ENCODE measurements around the gene PRKACG. TPM values are rescaled to one million over a fixed set of nuclear protein-coding genes. Genes with fewer than 3 reads are reported as not detected.

PRKACG gene
- polyA plus RNA-seq, 1 donor from 2014 or later: not detected

DNA sequence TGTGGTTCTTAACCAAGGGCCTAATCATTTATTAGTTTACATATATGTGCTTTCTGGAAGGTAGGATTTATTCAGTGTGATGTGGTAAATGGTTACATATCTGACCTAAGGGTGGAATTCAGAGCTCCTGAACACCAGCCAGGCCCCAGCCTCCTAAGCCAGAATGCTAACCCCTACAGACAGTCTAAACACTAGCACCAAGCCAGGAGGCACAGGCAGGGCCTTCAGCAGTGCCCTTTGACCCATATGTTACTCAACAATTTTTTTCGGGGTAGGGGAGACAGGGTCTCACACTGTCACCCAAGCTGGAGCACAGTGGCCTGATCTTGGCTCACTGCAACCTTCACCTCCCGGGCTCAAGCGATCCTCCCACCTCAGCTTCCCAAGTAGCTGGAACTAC, 40.3 kb downstream of the PRKACG start:
- no peak overlapping the region for H3K9ac ChIP-seq (ENCODE audit: low read length)
- no peak overlapping the region for H3K27ac ChIP-seq (ENCODE audit: low read length)
- H3K4me3 ChIP-seq (ENCODE audit: low read length): no peak overlapping the region
- no peaks in the 10 kb centered on the region for H3K9me2 ChIP-seq (ENCODE audit: insufficient read depth, low read length)
- no peaks in the 10 kb centered on the region for H3K27me3 ChIP-seq (ENCODE audit: insufficient read depth, low read depth, low read length)
- H3K4me2 ChIP-seq (ENCODE audit: low read length): no peak overlapping the region
- no peaks in the 10 kb centered on the region for H3K79me2 ChIP-seq (replicated peaks; ENCODE audit: insufficient read depth, low read length)
- H3K36me3 ChIP-seq (ENCODE audit: insufficient read depth, low read length): no peaks in the 10 kb centered on the region
- TF ChIP-seq, protein P1, sequence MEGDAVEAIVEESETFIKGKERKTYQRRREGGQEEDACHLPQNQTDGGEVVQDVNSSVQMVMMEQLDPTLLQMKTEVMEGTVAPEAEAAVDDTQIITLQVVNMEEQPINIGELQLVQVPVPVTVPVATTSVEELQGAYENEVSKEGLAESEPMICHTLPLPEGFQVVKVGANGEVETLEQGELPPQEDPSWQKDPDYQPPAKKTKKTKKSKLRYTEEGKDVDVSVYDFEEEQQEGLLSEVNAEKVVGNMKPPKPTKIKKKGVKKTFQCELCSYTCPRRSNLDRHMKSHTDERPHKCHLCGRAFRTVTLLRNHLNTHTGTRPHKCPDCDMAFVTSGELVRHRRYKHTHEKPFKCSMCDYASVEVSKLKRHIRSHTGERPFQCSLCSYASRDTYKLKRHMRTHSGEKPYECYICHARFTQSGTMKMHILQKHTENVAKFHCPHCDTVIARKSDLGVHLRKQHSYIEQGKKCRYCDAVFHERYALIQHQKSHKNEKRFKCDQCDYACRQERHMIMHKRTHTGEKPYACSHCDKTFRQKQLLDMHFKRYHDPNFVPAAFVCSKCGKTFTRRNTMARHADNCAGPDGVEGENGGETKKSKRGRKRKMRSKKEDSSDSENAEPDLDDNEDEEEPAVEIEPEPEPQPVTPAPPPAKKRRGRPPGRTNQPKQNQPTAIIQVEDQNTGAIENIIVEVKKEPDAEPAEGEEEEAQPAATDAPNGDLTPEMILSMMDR (IDR thresholded peaks at IDR 0.05; ENCODE audit: poor library complexity, severe bottlenecking): no peak
- no peak for TF ChIP-seq RAD21 (conservative IDR thresholded peaks at IDR 0.05)
- no peak for TF ChIP-seq SMC3 (conservative IDR thresholded peaks at IDR 0.05; ENCODE audit: poor library complexity)
- TF ChIP-seq EP300 (conservative IDR thresholded peaks at IDR 0.05; ENCODE audit: poor library complexity, severe bottlenecking): no peak
- no peak for TF ChIP-seq POLR2AphosphoS5 (IDR thresholded peaks at IDR 0.05)
- no peak for TF ChIP-seq TAF1 (IDR thresholded peaks at IDR 0.05; ENCODE audit: low read depth)
- no peak for TF ChIP-seq EZH2 (IDR thresholded peaks at IDR 0.05; ENCODE audit: borderline replicate concordance, insufficient read depth, low read length, poor library complexity, severe bottlenecking)
- no peak for TF ChIP-seq MXI1 (conservative IDR thresholded peaks at IDR 0.05; ENCODE audit: poor library complexity, severe bottlenecking)
- TF ChIP-seq, protein P2, sequence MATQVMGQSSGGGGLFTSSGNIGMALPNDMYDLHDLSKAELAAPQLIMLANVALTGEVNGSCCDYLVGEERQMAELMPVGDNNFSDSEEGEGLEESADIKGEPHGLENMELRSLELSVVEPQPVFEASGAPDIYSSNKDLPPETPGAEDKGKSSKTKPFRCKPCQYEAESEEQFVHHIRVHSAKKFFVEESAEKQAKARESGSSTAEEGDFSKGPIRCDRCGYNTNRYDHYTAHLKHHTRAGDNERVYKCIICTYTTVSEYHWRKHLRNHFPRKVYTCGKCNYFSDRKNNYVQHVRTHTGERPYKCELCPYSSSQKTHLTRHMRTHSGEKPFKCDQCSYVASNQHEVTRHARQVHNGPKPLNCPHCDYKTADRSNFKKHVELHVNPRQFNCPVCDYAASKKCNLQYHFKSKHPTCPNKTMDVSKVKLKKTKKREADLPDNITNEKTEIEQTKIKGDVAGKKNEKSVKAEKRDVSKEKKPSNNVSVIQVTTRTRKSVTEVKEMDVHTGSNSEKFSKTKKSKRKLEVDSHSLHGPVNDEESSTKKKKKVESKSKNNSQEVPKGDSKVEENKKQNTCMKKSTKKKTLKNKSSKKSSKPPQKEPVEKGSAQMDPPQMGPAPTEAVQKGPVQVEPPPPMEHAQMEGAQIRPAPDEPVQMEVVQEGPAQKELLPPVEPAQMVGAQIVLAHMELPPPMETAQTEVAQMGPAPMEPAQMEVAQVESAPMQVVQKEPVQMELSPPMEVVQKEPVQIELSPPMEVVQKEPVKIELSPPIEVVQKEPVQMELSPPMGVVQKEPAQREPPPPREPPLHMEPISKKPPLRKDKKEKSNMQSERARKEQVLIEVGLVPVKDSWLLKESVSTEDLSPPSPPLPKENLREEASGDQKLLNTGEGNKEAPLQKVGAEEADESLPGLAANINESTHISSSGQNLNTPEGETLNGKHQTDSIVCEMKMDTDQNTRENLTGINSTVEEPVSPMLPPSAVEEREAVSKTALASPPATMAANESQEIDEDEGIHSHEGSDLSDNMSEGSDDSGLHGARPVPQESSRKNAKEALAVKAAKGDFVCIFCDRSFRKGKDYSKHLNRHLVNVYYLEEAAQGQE (IDR thresholded peaks at IDR 0.05; ENCODE audit: borderline replicate concordance): no peak
- H4K20me1 ChIP-seq (ENCODE audit: insufficient read depth): no peaks in the 10 kb centered on the region
- H3K9me3 ChIP-seq (ENCODE audit: low read length): peaks cover 6% of the 10 kb centered on the region
- no peak overlapping the region for H2AFZ ChIP-seq (ENCODE audit: low read depth, low read length)
- H3F3A ChIP-seq (ENCODE audit: insufficient read depth, low read length, poor library complexity, severe bottlenecking): no peaks in the 10 kb centered on the region

DNA sequence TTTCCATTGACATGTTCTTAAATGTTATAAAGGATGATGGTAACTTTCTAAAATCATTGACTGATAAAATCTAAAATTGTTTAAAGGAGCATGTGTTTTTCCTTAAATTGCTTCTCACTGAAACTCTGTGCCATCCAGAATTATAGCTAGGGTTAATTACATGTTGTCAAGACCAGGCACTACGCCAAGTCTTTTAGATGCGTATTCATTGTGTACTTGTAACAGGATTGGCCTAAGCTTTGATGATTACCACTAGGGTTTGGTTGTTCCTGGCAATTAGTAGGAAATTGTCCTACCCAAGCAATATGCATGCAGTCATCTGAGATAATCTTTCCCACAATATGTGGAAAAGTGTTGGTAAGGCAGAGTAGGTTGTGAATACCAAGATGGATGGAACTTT, 43.8 kb downstream of the PRKACG start:
- Histone ChIP-seq H2AFZ (ENCODE audit: low read depth, low read length) (no peak overlapping the region), H3K27ac (ENCODE audit: low read length) (no peak overlapping the region), H3K4me2 (ENCODE audit: low read length) (no peak overlapping the region), H3K27me3 (ENCODE audit: insufficient read depth, low read depth, low read length) (no peaks in the 10 kb centered on the region), H4K20me1 (ENCODE audit: insufficient read depth) (no peaks in the 10 kb centered on the region), H3K9me3 (ENCODE audit: low read length) (no peaks in the 10 kb centered on the region), H3K4me3 (ENCODE audit: low read length) (no peak overlapping the region), H3K9ac (ENCODE audit: low read length) (no peak overlapping the region), H3K36me3 (ENCODE audit: insufficient read depth, low read length) (no peaks in the 10 kb centered on the region), H3F3A (ENCODE audit: insufficient read depth, low read length, poor library complexity, severe bottlenecking) (no peaks in the 10 kb centered on the region), H3K79me2 (replicated peaks; ENCODE audit: insufficient read depth, low read length) (no peaks in the 10 kb centered on the region), H3K9me2 (ENCODE audit: insufficient read depth, low read length) (no peaks in the 10 kb centered on the region)
- no peak for TF ChIP-seq POLR2AphosphoS5 (IDR thresholded peaks at IDR 0.05)
- TF ChIP-seq, protein P2 (IDR thresholded peaks at IDR 0.05; ENCODE audit: borderline replicate concordance): no peak
- TF ChIP-seq SMC3 (conservative IDR thresholded peaks at IDR 0.05; ENCODE audit: poor library complexity): no peak
- no peak for TF ChIP-seq EZH2 (IDR thresholded peaks at IDR 0.05; ENCODE audit: borderline replicate concordance, insufficient read depth, low read length, poor library complexity, severe bottlenecking)
- TF ChIP-seq TAF1 (IDR thresholded peaks at IDR 0.05; ENCODE audit: low read depth): no peak
- no peak for TF ChIP-seq RAD21 (conservative IDR thresholded peaks at IDR 0.05)
- TF ChIP-seq EP300 (conservative IDR thresholded peaks at IDR 0.05; ENCODE audit: poor library complexity, severe bottlenecking): no peak
- no peak for TF ChIP-seq MXI1 (conservative IDR thresholded peaks at IDR 0.05; ENCODE audit: poor library complexity, severe bottlenecking)
- TF ChIP-seq, protein P1 (IDR thresholded peaks at IDR 0.05; ENCODE audit: poor library complexity, severe bottlenecking): no peak

Measured in neural cell (in vitro differentiated cells).